Stimulated activated CD4-positive, alpha-beta T cell treated with anti-CD3 and anti-CD28 coated beads, Interleukin-1b, Interleukin-23, amount 100 ng/mL, for 4 hours (primary cell): ENCODE data around the gene SAMM50.

ENCODE experiments used
- DNase-seq, 2 donors: peaks; one replicate each; pipeline ENCODE4 v3.0.0-alpha.2; 2020; ENCODE audit warnings: low read depth in 2 of 2

SAMM50 gene

GRCh38 chr22:43945632-43946383 lies 9.4 kb upstream of the SAMM50 start:
- DNase-seq = peak; percentile 51 to 63

DNA sequence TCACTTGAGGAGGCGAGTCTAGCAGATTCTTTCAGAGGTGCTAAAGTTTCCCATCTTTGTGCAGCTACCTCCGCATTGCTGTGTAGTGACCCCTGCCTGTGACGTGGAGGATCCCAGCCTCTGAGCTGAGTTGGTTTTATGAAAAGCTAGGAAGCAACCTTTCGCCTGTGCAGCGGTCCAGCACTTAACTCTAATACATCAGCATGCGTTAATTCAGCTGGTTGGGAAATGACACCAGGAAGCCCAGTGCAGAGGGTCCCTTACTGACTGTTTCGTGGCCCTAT lies 8.9 kb upstream of the SAMM50 start:
- no peak for DNase-seq

- DNase-seq = no peak
Measured at GRCh38 chr22:43948836-43949406, 6.3 kb upstream of the SAMM50 start.

GRCh38 chr22:43951391-43951790 lies 3.9 kb upstream of the SAMM50 start:
- no peak for DNase-seq

DNA sequence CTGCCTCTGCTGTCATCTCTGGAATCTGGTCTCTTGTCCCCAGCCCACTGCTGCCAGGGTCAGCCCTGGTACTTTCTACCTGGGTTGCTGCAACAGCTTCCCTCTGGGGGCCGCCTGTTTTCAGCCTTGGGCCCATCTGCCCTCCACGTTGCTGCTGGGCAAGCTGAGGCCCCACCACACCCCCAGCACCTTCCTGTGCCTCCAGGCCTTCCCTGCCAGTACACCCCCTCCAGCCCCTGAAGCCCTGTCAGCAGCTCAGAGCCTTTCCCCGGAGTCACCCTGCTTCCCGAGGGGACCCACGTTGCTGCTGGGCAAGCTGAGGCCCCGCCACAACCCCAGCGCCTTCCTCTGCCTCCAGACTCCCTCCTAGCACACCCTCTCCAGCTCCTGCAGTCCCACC lies 3.3 kb upstream of the SAMM50 start:
- DNase-seq = no peak

- DNase-seq = no peak
Measured at GRCh38 chr22:43953988-43954785, 1.1 kb upstream of the SAMM50 start.

DNA sequence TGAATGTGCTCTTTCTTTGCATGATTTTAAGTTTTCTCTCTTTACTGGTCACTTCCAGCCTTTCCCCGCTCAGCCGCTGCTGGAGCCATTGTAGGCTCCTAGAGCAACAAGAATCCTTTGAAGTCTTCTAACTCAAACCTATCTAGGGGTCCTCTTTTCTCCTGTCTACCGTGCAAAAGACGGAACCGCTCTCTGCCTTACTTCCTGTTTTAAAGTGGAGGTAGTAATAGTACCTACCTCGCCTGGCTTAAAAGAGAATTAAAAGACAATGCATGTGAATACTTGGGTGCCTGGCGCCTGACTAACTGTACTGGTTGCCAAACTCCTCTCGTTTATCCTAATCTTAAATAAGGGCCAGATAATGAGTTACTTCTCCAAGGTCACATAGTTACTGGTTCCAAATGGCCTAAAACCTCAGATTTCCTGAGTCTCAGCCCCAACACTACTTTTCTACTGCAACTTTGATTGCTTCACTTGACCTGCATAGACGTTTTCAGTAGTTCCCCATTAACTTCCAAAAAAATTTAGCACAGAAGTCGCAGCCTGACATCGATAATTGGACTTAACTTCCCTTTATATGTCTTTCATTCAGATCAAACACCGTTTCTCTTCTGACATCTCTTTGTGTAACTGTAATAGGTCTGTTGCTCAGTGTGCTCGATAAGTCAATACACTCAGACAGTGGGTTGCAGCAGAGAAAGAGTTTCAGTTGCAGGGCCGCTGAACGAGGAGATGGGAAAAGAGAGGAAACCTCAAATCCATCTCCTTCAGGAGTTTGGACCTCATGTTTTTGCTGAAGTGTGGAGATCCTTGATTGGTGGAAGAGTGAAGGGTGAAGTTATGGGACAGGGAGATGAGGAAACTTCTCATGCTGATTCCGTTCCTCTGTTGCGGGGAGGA lies 891 bp downstream of the SAMM50 start:
- DNase-seq = no peak

GRCh38 chr22:43956805-43957463 lies 1.7 kb downstream of the SAMM50 start:
- DNase-seq = no peak

DNA sequence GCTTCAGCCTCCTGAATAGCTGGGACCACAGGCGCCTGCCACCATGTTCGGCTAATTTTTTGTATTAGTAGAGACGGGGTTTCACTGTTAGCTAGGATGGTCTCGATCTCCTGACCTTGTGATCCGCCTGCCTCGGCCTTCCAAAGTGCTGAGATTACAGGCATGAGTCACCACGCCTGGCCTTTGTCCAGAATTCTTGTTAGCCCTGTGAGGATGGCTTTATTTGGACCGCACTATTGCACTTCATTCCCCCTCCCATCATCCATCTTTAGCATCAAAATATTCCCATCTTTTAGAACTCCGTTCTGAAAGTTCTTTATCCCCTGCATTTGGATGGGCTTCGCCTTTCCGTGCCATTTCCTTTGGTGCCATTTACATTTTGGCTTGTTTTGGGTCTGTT lies 2.6 kb downstream of the SAMM50 start:
- no peak for DNase-seq

GRCh38 chr22:43964314-43964857 lies 9.1 kb downstream of the SAMM50 start:
- no peak for DNase-seq

GRCh38 chr22:43967069-43967468 lies 11.8 kb downstream of the SAMM50 start:
- DNase-seq = no peak

GRCh38 chr22:43968614-43969013 lies 13.4 kb downstream of the SAMM50 start:
- DNase-seq = no peak

GRCh38 chr22:43969021-43969878 lies 14.0 kb downstream of the SAMM50 start:
- DNase-seq = no peak

DNA sequence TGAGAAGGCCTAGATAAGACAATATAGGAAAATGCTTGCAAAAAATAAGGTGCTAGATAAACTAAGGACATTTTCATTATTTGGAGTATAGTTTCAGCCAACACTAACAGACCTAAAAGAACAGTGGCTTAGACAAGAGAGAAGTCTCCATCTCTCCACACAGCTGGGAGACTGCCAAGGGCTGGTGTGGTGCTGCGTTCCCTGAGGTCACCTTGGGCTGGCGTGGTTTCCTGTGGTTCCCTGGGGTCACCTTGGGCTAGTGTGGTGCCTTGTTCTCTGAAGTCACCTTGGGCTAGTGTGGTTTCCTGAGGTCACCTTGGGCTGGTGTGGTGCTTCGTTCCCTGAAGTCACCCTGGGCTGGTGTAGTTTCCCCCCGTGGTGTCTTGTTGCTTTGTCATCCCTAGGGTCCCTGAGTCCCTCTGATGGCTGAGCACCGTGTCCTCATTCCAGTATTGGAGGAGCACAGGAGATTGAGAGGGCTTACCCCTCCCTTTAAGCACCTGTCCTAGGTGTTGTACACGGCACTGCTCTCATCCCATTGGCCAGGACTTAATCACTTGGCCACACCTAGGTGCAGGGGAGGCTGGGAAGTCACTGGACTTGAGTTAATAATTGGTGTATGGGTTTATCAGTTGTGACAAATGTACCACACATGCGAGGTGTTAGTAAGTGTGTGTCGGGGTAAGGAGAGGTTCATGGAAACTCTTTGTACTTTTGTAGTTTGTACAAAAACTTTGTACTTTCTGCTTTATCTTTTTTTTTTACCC lies 14.9 kb downstream of the SAMM50 start:
- no peak for DNase-seq

GRCh38 chr22:43971112-43971511 lies 15.9 kb downstream of the SAMM50 start:
- no peak for DNase-seq

DNA sequence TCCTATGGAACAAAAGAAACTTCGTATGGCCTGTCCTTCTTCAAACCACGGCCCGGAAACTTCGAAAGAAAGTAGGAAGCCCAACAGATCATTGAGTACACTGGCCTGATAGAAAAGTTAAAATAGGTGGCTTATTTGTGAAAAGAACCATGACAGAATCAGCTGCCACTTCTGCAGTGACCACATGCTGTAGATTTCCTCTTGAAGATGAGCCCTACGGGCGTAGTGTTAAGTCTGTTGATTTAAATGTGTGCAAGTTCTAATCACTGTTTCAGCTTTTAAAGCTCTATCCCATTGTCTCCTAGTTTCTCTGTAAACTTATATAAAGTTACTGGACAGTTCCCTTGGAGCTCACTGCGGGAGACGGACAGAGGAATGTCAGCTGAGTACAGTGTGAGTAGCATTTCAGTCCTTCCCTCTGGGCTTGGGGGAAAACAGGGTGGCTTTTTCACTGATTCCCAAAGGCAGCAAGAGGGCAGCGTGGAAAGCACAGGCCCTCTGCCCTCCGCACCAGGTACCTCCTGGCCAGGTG lies 17.8 kb downstream of the SAMM50 start:
- no peak for DNase-seq

DNA sequence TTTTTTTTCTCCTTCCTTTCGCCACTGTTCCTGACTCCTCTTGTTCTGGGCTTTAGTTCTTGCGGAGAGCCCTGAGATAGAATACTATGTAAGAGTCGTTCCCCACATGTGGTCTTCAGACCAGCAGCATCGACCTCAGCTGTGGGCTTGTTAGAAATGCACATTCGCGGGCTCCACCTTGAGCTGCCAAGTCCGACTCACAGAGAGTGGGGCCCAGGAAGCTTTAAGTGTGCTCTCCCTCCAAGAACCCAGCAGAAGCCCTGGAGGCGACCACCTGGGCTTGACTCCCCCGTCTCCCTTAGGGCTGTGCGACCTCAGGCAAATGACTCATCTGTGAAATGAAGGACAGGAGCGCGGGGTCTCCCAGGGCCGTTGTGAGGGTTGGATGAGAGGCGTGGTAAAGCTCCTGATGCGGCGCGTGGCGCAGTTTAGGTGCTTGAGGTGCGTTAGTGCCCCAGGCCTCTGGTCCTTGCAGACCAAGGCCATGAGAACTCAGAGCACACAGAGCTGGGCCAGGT lies 18.8 kb downstream of the SAMM50 start:
- DNase-seq = no peak

GRCh38 chr22:43975041-43975440 lies 19.8 kb downstream of the SAMM50 start:
- no peak for DNase-seq
